Measurements from ENCODE around the gene DNASE2B. TPM values are rescaled to one million over a fixed set of nuclear protein-coding genes. Genes with fewer than 3 reads are reported as not detected.

DNASE2B gene
- total RNA-seq, 1 donor from 2014 or later: 0.26 TPM

- peaks cover 16% of the 10 kb centered on the region for H3K9me3 Mint-ChIP-seq (ENCODE audit: low read depth)
- peaks cover 7% of the 10 kb centered on the region for H3K4me1 Mint-ChIP-seq (ENCODE audit: low read depth)
- H3K27ac Mint-ChIP-seq: no peak overlapping the region
- no peaks in the 10 kb centered on the region for H3K27me3 Mint-ChIP-seq
- DNase-seq (ENCODE audit: low spot score, unreplicated experiment): no peak
- H3K4me3 Mint-ChIP-seq (ENCODE audit: low read depth): no peak overlapping the region
- TF ChIP-seq CTCF (IDR thresholded peaks at IDR 0.05; ENCODE audit: unreplicated experiment): no peak
- peaks cover 5% of the 10 kb centered on the region for H3K36me3 Mint-ChIP-seq (ENCODE audit: insufficient read depth)
Observed at GRCh38 chr1:84366786-84367185, 31.5 kb upstream of the DNASE2B start.

GRCh38 chr1:84367219-84367618 lies 31.1 kb upstream of the DNASE2B start:
- no peak for TF ChIP-seq CTCF (IDR thresholded peaks at IDR 0.05; ENCODE audit: unreplicated experiment)
- no peaks in the 10 kb centered on the region for H3K27me3 Mint-ChIP-seq
- H3K4me1 Mint-ChIP-seq (ENCODE audit: low read depth): peaks cover 7% of the 10 kb centered on the region
- no peak overlapping the region for H3K4me3 Mint-ChIP-seq (ENCODE audit: low read depth)
- no peak overlapping the region for H3K27ac Mint-ChIP-seq
- DNase-seq (ENCODE audit: low spot score, unreplicated experiment): no peak
- H3K36me3 Mint-ChIP-seq (ENCODE audit: insufficient read depth): peaks cover 5% of the 10 kb centered on the region
- H3K9me3 Mint-ChIP-seq (ENCODE audit: low read depth): peaks cover 16% of the 10 kb centered on the region

GRCh38 chr1:84368441-84368840 lies 29.8 kb upstream of the DNASE2B start:
- no peak for DNase-seq (ENCODE audit: low spot score, unreplicated experiment)
- peaks cover 5% of the 10 kb centered on the region for H3K36me3 Mint-ChIP-seq (ENCODE audit: insufficient read depth)
- no peak for TF ChIP-seq CTCF (IDR thresholded peaks at IDR 0.05; ENCODE audit: unreplicated experiment)
- H3K27ac Mint-ChIP-seq: no peak overlapping the region
- H3K4me1 Mint-ChIP-seq (ENCODE audit: low read depth): peaks cover 4% of the 10 kb centered on the region
- H3K4me3 Mint-ChIP-seq (ENCODE audit: low read depth): no peak overlapping the region
- H3K27me3 Mint-ChIP-seq: no peaks in the 10 kb centered on the region
- H3K9me3 Mint-ChIP-seq (ENCODE audit: low read depth): peaks cover 16% of the 10 kb centered on the region

GRCh38 chr1:84370266-84370665 lies 28.0 kb upstream of the DNASE2B start:
- no peak for TF ChIP-seq CTCF (IDR thresholded peaks at IDR 0.05; ENCODE audit: unreplicated experiment)
- peaks cover 16% of the 10 kb centered on the region for H3K9me3 Mint-ChIP-seq (ENCODE audit: low read depth)
- H3K27me3 Mint-ChIP-seq: no peaks in the 10 kb centered on the region
- peaks cover 5% of the 10 kb centered on the region for H3K36me3 Mint-ChIP-seq (ENCODE audit: insufficient read depth)
- no peak for DNase-seq (ENCODE audit: low spot score, unreplicated experiment)
- no peak overlapping the region for H3K27ac Mint-ChIP-seq
- H3K4me1 Mint-ChIP-seq (ENCODE audit: low read depth): peaks cover 4% of the 10 kb centered on the region
- no peak overlapping the region for H3K4me3 Mint-ChIP-seq (ENCODE audit: low read depth)

GRCh38 chr1:84370831-84371394 lies 27.4 kb upstream of the DNASE2B start:
- H3K9me3 Mint-ChIP-seq (ENCODE audit: low read depth): peaks cover 16% of the 10 kb centered on the region
- H3K36me3 Mint-ChIP-seq (ENCODE audit: insufficient read depth): peaks cover 5% of the 10 kb centered on the region
- H3K27ac Mint-ChIP-seq: no peak overlapping the region
- H3K4me1 Mint-ChIP-seq (ENCODE audit: low read depth): peaks cover under 1% of the 10 kb centered on the region
- no peak for DNase-seq (ENCODE audit: low spot score, unreplicated experiment)
- no peak for TF ChIP-seq CTCF (IDR thresholded peaks at IDR 0.05; ENCODE audit: unreplicated experiment)
- no peaks in the 10 kb centered on the region for H3K27me3 Mint-ChIP-seq
- H3K4me3 Mint-ChIP-seq (ENCODE audit: low read depth): no peak overlapping the region

Measured in progenitor cell of endocrine pancreas (in vitro differentiated cells).